Posterior cingulate gyrus (tissue), 11 donors: ENCODE measurements around the gene OR13J1.

Source experiments
- DNase-seq, 10 donors: peaks; one replicate each; pipeline versions ENCODE4 v3.0.0 to v3.0.0-alpha.2; 2020 to 2021; ENCODE audit warnings: mixed read lengths in 3 of 10
- intact Hi-C: fragments of 100-400 bp; cut with DNase I; formaldehyde crosslinking; loops from one replicate; pipeline ENCODE4 v1.15.1; 2023

OR13J1 gene

GRCh38 chr9:35861161-35861897 lies 8.9 kb downstream of the OR13J1 start:
- no peak for DNase-seq
- intact Hi-C loops = no loop called here

- no peak for DNase-seq
- intact Hi-C loops = no loop called here
Observed at GRCh38 chr9:35859990-35860339, 10.2 kb downstream of the OR13J1 start.

- intact Hi-C loops = no loop called here
- DNase-seq = peak in 7 of 10 donors; percentile 36 to 91 (median 66)
Observed at GRCh38 chr9:35859310-35859989, 10.8 kb downstream of the OR13J1 start.

GRCh38 chr9:35858458-35858857 lies 11.7 kb downstream of the OR13J1 start:
- no peak for DNase-seq
- intact Hi-C loops = no loop called here

GRCh38 chr9:35856882-35857281 lies 13.3 kb downstream of the OR13J1 start:
- DNase-seq = no peak
- intact Hi-C loops = no loop called here

- intact Hi-C loops = no loop called here
- no peak for DNase-seq
Observed at GRCh38 chr9:35856206-35856605, 14.0 kb downstream of the OR13J1 start.

GRCh38 chr9:35854091-35854762 lies 16.0 kb downstream of the OR13J1 start:
- DNase-seq = no peak
- intact Hi-C loops = no loop called here

GRCh38 chr9:35852876-35853865 lies 17.0 kb downstream of the OR13J1 start:
- no peak for DNase-seq
- intact Hi-C loops = no loop called here

- intact Hi-C loops = no loop called here
Observed at GRCh38 chr9:35852267-35852815, 17.9 kb downstream of the OR13J1 start.

GRCh38 chr9:35847792-35848572 lies 22.2 kb downstream of the OR13J1 start:
- peak in 4 of 10 donors; percentile 31 to 92 (median 60) for DNase-seq

More at GRCh38 chr9:35852267-35852815, 17.9 kb downstream of the OR13J1 start:
- no peak for DNase-seq

GRCh38 chr9:35845824-35846771 lies 24.1 kb downstream of the OR13J1 start:
- intact Hi-C loops = no loop called here
- DNase-seq = peak in 2 of 10 donors; percentile 79 to 85

More at GRCh38 chr9:35847792-35848572, 22.2 kb downstream of the OR13J1 start:
- intact Hi-C loops = no loop called here

GRCh38 chr9:35844628-35845270 lies 25.5 kb downstream of the OR13J1 start:
- intact Hi-C loops = no loop called here
- DNase-seq = no peak

GRCh38 chr9:35842795-35843194 lies 27.4 kb downstream of the OR13J1 start:
- intact Hi-C loops = no loop called here

GRCh38 chr9:35842020-35842745 lies 28.0 kb downstream of the OR13J1 start:
- intact Hi-C loops = no loop called here
- no peak for DNase-seq

More at GRCh38 chr9:35842795-35843194, 27.4 kb downstream of the OR13J1 start:
- no peak for DNase-seq

GRCh38 chr9:35841645-35841900 lies 28.6 kb downstream of the OR13J1 start:
- intact Hi-C loops = no loop called here
- no peak for DNase-seq

- no peak for DNase-seq
- intact Hi-C loops = no loop called here
Observed at GRCh38 chr9:35840881-35841644, 29.1 kb downstream of the OR13J1 start.
